Activated CD8-positive, alpha-beta memory T cell treated with anti-CD3 and anti-CD28 coated beads, Interleukin-2, amount 50 U/mL, for 24 hours (primary cell): ENCODE measurements around the gene DCDC1.

Experiments used
- DNase-seq: peaks from one replicate; pipeline ENCODE4 v3.0.0-alpha.2; 2020; ENCODE audit errors: extremely low read depth

The DCDC1 gene

GRCh38 chr11:31109446-31109845 lies 260.1 kb downstream of the DCDC1 start:
- no peak for DNase-seq

GRCh38 chr11:31107649-31108048 lies 261.9 kb downstream of the DCDC1 start:
- no peak for DNase-seq

- DNase-seq = no peak
Observed at GRCh38 chr11:31106968-31107576, 262.5 kb downstream of the DCDC1 start.

GRCh38 chr11:31106326-31106725 lies 263.2 kb downstream of the DCDC1 start:
- DNase-seq = no peak

GRCh38 chr11:31102875-31103274 lies 266.7 kb downstream of the DCDC1 start:
- DNase-seq = no peak

- no peak for DNase-seq
Observed at GRCh38 chr11:31102316-31102715, 267.2 kb downstream of the DCDC1 start.

- no peak for DNase-seq
Observed at GRCh38 chr11:31096191-31096805, 273.2 kb downstream of the DCDC1 start.

GRCh38 chr11:31092638-31093037 lies 276.9 kb downstream of the DCDC1 start:
- DNase-seq = no peak

GRCh38 chr11:31089117-31089516 lies 280.4 kb downstream of the DCDC1 start:
- DNase-seq = no peak

GRCh38 chr11:31069447-31070205 lies 299.9 kb downstream of the DCDC1 start:
- DNase-seq = no peak

- DNase-seq = no peak
Observed at GRCh38 chr11:31060880-31061279, 308.7 kb downstream of the DCDC1 start.

GRCh38 chr11:31059529-31059928 lies 310.0 kb downstream of the DCDC1 start:
- no peak for DNase-seq

- DNase-seq = no peak
Observed at GRCh38 chr11:31050061-31050765, 319.3 kb downstream of the DCDC1 start.

GRCh38 chr11:31045335-31045734 lies 324.2 kb downstream of the DCDC1 start:
- no peak for DNase-seq

GRCh38 chr11:31030138-31030792 lies 339.3 kb downstream of the DCDC1 start:
- no peak for DNase-seq

GRCh38 chr11:31026315-31026714 lies 343.2 kb downstream of the DCDC1 start:
- no peak for DNase-seq

- DNase-seq = no peak
Observed at GRCh38 chr11:31022080-31022479, 347.5 kb downstream of the DCDC1 start.

GRCh38 chr11:31019786-31020185 lies 349.8 kb downstream of the DCDC1 start:
- DNase-seq = no peak

- no peak for DNase-seq
Observed at GRCh38 chr11:31005202-31005601, 364.3 kb downstream of the DCDC1 start.

- no peak for DNase-seq
Observed at GRCh38 chr11:31001427-31001826, 368.1 kb downstream of the DCDC1 start.

- no peak for DNase-seq
Observed at GRCh38 chr11:31000381-31000780, 369.2 kb downstream of the DCDC1 start.

GRCh38 chr11:30992513-30992849 lies 377.1 kb downstream of the DCDC1 start:
- no peak for DNase-seq
